Skeletal muscle cell (primary cell): Measurements from ENCODE around the gene CYB5RL.

ENCODE experiments used
- DNase-seq: peaks from one replicate; pipeline ENCODE4 v3.0.0-alpha.2; 2010; ENCODE audit warnings: low read depth
- H3K4me3 ChIP-seq: 2 replicates; pipeline ENCODE4 v1.5.1; 2011; ENCODE audit warnings: low read depth, mild to moderate bottlenecking, control low read depth, low read length, moderate library complexity

CYB5RL gene

DNA sequence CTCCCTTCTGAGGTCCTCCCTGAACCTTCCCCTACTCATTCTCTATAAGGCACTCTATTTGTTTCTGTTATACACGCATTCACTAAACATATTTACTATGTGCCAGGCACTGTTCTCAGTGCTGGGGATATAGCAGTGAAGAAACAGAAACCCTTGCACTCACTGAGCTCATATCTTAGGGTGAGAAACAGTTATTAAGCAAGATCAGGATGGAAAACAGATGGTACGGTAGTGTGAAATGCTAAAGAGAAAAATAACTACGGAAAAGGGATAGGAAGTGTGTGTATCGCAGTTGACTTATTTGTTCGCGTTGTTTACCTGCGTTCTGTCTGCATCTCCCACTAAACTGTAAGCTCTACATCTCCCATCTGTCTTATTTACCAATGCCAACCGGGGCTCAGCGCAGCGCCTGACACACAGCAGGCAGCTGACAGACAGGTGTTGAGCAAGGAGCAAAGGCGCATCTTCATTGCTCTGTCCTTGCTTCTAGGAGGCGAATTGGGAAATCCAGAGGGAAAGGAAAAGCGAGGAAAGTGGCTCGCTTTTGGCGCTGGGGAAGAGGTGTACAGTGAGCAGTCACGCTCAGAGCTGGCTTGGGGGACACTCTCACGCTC lies 572 bp downstream of the CYB5RL start:
- DNase-seq: no peak
- peak overlapping the region; percentile 95 for H3K4me3 ChIP-seq

DNA sequence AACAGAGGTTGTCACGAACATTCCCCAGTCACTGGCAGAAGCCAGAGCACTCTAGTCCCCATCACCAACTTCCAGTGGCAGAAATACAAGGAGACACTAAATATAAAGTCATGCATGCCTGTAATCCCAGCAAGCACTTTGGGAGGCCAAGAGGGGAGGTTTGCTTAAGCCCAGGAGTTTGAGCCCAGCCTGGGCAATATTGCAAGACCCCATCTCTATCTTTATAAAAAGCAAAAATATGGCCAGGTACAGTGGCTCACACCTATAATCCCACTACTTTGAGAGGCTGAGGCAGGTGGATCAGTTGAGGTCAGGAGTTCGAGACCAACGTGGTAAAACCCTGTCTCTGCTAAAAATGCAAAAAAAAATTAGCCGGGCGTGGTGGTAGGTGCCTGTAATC lies 6.4 kb downstream of the CYB5RL start:
- no peak for DNase-seq
- no peak overlapping the region for H3K4me3 ChIP-seq

DNA sequence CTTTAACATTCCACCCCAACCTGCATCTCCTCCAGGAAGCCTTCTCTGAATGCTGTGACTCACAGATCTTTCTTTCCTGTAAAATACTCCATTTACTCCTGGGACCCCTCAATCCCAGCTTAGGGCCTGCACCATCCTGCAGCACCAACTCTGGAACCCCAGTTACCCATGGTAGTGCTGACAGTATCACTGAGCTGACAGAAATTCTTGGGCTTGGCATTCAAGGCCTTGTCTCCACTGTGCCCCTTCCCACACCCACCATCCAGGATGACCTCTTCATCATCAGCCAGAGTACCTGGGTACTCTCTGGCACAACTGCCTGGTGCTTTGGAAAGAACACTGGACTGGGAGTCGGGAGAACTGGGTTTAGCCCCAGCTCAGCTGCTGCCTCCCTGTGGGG lies 8.3 kb downstream of the CYB5RL start:
- no peak for DNase-seq
- no peak overlapping the region for H3K4me3 ChIP-seq

DNA sequence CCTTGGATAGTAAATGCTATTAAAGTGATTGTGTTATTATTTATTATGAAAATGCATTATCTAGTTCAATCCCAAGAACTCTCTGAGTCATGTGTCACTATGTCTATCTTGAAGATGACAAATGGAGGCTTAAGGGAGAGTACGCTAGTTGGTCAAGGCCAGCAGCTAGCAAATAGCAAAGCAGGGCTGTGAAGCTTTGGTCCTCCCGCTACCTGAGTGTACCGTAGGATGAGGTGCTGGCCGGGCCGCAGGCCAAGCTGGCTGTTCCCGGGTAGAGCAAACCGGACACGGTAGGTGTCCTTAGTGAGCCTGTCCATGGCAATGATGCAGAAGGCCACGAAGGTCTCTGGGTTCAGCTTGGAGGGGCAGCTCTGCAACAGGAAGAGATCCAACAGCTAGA lies 9.3 kb downstream of the CYB5RL start:
- no peak for DNase-seq

DNA sequence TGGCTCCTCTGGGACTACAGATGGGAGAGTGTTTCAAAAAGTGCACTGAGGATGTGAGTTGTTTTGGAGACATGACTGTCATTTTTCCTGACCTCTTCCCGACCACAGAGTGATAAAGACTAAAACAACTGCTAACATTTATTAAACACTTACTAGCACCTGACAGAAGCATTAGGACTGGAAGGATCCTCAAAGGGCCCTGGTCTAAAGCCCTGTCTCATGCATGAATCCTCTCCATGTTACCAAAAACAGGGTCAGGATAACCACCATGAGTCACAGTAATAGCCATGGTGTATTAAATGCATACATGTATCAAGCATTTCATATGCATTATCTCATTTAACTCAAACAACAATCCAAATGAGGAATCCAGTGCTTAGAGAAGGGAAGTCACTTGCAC lies 11.5 kb downstream of the CYB5RL start:
- no peak overlapping the region for H3K4me3 ChIP-seq
- DNase-seq: no peak

More for the DNA sequence above, 9.3 kb downstream of the CYB5RL start:
- no peak overlapping the region for H3K4me3 ChIP-seq

DNA sequence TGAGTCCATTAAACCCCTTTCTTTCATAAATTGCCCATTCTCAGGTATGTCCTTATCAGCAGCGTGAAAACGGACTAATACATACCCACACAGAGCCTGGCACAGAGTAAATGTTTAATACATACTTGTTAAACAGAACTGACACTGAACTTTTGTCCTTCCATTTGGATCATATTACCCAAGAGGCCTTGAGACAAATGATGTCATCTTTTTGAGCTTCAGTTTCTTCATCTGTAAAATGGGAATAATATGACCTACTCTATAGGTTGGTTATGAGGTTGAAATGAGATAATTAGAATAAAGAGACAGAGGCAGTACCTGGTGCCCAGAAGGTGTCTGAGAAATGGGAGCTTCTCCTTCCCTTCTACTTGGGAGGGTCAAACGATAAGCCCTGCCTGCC lies 13.8 kb downstream of the CYB5RL start:
- no peak for DNase-seq

DNA sequence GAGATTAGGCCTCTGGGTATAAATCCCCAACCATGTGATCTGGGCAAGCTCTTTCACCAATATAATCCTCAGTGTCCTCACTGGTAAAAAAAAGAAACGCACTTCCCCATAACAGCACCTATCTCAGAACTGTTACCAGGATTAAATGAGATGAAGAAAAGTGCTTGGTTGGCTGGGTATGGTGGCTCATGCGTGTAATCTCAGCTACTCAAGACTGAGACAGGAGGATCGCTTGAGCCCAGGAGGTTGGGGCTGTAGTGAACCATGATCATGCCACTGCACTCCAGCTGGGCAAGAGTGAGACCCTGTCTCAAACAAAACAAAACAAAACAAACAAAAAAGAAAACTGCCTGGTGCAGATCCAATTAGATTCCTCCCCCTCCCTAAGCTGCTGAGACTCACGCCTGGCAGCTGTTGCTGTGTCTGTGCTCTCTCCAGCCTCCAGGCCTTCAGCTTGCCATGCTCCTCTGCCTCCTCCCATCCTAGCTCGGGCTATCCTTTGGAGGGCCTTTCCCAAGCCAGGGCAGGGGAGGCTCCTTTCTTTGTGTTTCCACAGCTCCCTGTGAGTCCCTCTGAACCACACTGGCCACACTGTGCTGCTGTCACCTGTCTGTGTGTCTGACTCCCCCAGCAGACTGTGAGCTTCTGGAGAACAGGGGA lies 19.0 kb downstream of the CYB5RL start:
- no peak overlapping the region for H3K4me3 ChIP-seq

More for the DNA sequence above, 13.8 kb downstream of the CYB5RL start:
- H3K4me3 ChIP-seq: no peak overlapping the region

DNA sequence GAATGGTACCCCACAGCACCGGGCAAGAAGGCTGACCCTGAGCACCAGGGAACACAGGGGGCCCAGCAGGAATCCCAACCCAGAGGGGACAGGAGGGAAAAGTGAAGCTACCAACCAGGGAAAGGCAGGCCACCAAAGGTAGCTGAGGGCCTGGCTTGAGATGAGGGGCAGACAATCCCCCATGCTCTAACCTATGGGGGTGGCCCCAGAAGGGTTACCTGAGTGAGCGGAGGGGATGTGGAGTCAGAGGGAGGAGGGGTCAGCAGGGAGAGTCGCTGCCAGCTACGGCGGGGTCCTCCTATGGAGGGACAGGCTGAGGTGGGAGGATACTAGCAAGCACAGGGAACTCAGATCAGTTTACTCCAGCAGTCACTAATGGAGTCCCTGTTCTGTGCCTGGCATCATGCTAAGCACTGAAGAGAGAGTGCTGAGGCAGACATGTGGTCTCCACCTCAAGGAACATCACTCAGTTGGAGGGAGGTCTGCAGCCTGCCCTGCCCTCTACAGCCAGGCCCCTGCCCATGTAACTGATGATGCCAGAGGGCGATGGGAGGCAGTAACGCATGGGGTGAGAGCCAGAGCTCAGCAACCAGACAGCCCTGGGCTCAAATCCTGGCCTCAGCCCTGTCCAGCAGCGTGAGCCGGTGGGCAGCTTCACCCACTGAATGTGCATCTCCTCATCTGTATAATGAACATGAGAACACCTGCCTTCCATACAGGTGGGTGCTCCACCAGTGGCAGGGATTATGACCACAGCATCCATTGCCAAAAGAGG lies 21.3 kb downstream of the CYB5RL start:
- H3K4me3 ChIP-seq: no peak overlapping the region
- no peak for DNase-seq

More for the DNA sequence above, 19.0 kb downstream of the CYB5RL start:
- DNase-seq: no peak

DNA sequence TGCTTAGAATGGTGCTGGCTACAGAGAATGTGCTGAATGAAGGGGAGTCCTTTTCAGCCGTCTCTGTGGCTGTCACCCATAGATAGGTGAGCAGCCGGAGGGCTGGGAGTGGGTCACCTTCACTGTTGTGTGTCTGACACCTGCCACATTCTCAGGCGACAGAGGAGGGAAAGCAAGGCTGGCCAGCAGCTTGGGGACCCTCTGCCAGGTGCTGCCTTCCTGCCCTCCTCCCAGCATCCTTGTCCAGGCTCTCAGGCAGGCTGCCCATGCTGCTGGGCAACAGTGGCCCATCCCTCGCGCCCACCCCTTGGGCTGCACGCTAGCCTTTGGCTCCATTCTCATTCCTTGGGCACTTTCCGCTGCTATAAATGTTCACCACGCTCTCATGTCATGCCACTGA lies 22.1 kb downstream of the CYB5RL start:
- no peak overlapping the region for H3K4me3 ChIP-seq

DNA sequence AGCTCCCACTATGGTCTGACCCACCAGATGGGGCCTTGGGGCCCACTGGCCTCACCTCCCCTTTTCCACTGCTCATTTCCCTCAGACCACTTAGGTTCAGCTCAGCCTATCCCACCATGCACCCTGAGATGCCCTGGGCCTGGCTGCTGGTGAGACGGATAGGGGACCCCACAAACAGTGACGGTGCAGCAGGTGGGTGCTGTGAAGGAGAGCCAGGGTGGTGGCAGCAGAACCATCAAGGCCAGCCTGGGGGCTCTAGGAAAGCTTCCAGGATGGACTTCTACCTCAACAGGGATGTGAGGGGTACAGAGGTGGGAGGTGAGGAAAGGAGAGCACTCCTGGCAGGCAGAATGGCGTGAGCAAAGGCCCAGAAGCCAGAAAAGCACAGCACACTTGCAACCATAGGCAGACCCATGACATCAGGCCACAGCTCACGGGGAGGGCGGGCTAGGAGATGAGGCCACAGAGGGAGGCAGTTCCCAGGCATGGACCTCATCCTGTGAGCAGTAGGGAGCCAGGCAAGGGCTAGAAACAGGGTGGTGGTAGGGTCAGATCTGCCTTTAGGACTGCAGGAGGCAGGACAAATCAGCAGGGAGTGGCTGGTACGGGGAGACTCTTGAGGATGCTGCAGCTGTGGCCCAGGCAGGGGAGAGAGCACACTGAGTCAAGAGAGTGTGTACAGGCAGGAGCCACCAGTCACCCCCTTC lies 23.1 kb downstream of the CYB5RL start:
- no peak for DNase-seq
- H3K4me3 ChIP-seq: no peak overlapping the region

More for the DNA sequence above, 22.1 kb downstream of the CYB5RL start:
- no peak for DNase-seq

DNA sequence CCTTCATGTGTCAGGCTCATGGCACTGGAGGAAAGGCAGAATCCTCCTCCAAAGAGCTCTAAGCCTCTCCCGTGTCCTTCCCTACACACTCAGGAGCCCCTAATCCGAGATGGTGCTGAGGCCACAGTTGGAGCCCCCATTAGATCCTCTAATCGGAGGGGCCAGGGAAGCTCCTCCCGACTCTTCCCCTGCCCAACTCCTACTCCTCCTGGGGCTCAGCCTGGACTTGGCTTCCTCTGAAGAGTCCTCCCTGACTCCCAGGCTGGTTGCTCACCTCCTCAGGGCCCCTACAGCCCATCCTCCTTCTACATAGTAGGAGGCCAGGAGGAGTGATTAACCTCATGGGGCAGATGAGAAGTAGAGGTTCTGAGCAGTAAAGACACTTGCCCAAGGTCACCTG lies 25.7 kb downstream of the CYB5RL start:
- no peak overlapping the region for H3K4me3 ChIP-seq
- DNase-seq: no peak

DNA sequence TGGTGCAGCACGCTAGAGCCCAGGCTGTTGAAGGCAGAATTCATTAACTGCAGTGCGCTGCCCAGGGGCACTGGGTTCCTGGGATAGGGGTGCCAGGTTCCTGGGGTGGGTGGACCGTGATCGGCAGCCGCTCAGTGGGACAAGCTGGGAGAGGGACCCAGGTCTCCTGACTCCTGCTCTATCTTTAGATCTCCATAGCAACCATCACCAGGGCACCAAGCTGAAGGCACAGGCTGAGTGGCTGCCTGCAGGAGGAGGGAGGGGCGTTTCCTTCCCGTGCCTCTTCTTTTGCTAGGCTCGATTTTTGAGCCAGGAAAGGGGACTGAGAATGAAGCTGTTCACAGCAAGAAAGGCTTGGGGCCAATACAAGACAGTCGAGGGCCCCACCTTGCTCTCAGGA lies 26.1 kb downstream of the CYB5RL start:
- no peak overlapping the region for H3K4me3 ChIP-seq
- no peak for DNase-seq

DNA sequence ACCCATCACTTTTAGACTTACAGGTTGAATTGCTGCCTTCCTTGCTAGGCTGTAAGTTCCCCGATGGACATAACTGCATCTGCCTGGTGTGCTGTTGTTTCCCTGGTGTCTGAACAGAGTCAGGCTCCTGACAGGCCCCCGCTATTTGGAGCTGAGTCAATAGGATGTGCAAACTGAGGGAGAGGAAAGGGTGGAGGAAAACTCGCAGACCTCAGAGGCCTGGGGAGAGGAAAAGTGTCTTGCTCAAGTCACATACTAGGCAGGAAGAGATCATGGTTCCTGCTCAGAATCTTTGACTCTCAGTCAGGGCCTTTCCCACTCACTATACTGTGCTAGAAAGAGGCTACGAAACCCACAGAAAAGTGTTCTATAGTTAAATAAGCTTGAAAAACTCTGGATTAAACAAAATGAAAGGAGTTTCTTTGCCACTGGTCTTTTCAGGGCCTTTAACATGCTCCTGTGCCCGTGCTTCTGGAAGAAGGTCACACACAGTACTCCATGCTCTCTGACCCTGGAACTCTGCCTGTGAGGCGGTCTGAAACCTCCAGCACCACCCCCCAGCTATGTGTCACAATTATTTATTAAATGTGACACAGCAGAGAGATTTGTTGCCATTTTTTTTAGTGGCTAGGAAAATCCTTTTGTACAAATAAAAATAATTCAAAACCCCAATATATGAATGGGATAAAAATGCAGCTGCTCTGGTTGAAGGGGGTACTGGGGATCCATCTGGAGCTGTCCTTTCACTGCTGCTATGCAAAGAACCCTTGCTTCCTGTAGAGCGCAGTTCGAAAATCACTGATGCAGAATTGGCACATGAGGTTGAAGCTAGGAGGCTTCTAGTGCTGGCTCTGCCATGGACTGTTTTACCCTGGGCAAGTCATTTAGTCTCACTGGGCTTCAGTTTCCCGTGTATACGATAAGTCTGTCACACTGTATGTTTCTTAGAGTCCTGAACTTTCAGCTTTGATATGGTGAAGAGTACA lies 26.9 kb downstream of the CYB5RL start:
- no peak overlapping the region for H3K4me3 ChIP-seq
- DNase-seq: peak; percentile 51

DNA sequence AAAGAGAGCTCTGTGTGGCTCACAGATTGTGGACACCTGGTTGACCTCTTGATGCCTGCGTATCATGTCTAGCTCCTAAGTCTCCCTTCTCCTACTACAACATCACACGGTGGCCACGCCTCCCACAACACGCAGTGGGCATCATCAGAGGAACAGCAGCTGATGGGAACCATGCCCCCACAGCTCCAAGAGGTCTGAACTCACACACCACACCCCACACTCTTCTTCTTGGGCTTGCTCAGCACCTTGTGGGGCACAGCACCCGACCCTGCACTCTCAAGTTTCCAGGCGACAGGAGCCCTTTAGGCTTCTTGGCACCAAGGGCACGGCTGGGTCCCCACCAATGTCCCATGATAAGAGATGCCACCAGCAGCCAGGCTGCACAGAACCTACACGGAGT lies 28.2 kb downstream of the CYB5RL start:
- H3K4me3 ChIP-seq: no peak overlapping the region
- DNase-seq: no peak

DNA sequence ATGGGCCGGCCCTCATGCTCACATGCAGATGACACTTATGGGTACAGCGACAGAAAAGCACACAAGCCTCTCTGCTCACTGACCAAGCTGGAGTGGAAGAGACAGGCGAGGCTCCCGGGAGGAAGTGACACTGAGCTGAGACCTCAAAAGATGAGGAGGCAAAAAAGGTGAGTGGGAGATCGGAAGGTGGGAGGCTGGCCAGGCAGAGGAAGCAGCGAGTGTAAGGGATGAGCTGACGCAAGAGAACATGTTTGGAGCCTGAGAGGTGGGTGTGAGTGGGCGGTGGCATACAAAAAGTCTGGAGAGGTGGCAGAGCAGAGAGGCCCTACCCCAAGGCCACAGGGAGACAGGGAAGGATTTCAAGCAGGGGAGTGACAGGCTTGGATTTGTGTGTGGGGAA lies 28.8 kb downstream of the CYB5RL start:
- no peak overlapping the region for H3K4me3 ChIP-seq
- no peak for DNase-seq

DNA sequence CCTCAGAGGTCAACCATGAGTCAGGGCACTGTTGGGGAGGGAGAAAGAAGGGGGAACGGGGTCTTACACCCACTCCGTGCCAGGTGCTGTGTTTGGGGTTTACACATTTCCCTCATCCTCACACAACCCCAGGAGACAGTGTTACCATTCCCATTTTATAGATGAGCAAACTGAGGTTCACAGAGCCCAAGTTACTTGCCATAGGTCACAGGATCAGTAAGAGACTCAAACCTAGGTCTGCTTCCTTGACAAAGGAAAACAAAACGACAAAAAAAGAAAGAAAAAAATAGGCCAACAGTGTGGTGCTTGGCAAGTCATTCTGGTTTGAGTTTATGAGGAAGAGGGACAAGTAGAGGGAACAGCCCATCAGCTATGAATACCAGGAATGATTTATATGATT lies 30.8 kb downstream of the CYB5RL start:
- DNase-seq: no peak
- H3K4me3 ChIP-seq: no peak overlapping the region

DNA sequence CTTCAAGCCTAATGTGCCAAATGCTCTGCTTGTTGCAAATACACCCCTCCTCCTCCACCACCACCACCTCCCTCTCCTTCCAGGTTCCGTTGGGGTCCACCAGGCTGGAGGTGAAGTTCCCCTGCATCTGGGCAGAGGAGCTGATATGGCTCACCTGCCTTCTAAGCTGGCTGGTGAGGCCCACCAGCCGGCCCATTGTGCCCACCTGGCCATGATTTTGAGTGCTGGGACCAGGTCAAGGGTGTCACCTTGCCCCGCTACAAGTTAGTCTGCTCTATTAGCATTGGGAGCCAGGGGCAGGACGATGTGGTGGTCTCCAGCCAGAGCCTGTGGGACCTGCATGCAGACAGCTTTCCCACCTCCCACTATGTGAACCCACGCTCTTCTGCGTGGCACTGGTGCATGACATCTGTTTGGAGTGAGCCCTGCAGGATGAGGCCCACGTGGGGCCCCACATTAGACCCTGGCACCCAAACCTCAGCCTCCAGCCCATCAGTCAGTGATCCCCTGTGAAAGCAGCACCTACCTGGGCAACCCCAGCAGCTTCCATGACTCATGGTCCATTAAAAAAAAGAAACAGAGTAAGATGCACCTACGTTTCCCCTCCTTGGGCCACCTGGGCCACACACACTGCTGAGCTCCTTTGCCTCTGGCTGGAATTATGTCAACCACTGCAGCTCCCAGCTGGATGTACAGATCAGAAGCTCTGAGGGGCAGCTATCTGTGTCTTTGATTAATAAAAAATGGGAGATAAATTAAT lies 31.4 kb downstream of the CYB5RL start:
- DNase-seq: no peak
- H3K4me3 ChIP-seq: no peak overlapping the region

DNA sequence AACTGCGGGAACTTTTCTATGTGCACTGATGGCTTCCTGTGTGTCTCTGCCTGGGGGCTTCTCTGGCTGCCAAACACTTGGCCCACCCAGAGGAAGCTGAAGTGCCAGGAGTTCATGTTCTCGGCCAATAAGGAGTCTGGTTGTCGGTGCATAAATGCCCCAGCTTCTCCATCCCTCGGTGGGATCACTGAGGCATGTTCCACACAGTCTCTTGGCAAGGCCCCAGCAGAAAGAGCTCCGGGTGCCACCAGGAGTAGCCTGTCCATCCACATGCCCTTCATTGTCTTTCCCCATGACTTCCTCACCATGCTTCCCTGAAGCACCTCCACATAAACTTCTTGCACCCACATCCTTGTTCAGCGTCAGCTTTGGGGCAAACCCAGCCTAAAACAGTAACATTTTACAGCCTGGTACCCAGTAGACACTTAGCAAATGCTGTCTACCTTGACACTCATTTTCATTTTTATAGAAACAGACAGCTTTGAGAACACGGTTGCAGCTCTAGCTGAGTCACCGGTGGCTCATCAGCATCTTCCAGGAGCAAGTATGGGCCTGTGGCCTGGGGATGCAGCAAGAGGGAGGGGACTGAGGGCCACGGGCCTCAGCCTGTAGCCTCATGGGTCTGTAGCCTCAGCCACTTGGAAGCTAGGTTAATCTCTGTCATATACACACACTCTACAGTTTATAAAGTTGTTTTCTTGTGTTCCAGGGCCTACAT lies 32.2 kb downstream of the CYB5RL start:
- DNase-seq: no peak
- no peak overlapping the region for H3K4me3 ChIP-seq
